ENCODE measurements around the gene PNPLA2.

Gene PNPLA2

GRCh38 chr11:786235-787083, 32.3 kb upstream of the PNPLA2 start:
- DNase-seq: no peak

GRCh38 chr11:787084-787675, 31.5 kb upstream of the PNPLA2 start:
- DNase-seq: no peak

GRCh38 chr11:788009-788640, 30.6 kb upstream of the PNPLA2 start:
- no peak for DNase-seq

GRCh38 chr11:788953-789940, 29.5 kb upstream of the PNPLA2 start:
- DNase-seq: peak; percentile 36

GRCh38 chr11:789943-790342, 28.8 kb upstream of the PNPLA2 start, which contains the start of gene CEND1:
Gene CEND1, minus strand, starts transcription at chr11:790090. Its CDS starts 1,514 bp downstream, at chr11:788576.
- DNase-seq: peak; percentile 64

- DNase-seq: peak; percentile 44
Measured at GRCh38 chr11:790721-791564, 27.8 kb upstream of the PNPLA2 start.

- DNase-seq: no peak
Measured at GRCh38 chr11:791658-792534, 26.8 kb upstream of the PNPLA2 start.

- no peak for DNase-seq
Measured at GRCh38 chr11:792535-792821, 26.2 kb upstream of the PNPLA2 start.

GRCh38 chr11:792873-793272, 25.8 kb upstream of the PNPLA2 start:
- no peak for DNase-seq

- DNase-seq: peak; percentile 56
Measured at GRCh38 chr11:793556-793955, 25.2 kb upstream of the PNPLA2 start.

GRCh38 chr11:794013-794765, 24.5 kb upstream of the PNPLA2 start:
- DNase-seq: no peak

- DNase-seq: peak; percentile 38
Measured at GRCh38 chr11:794766-795633, 23.7 kb upstream of the PNPLA2 start.

GRCh38 chr11:795634-796564, 22.8 kb upstream of the PNPLA2 start:
- DNase-seq: peak; percentile 89

- DNase-seq: peak; percentile 58
Measured at GRCh38 chr11:796565-797295, 22.0 kb upstream of the PNPLA2 start.

GRCh38 chr11:797296-798092, 21.2 kb upstream of the PNPLA2 start:
- DNase-seq: peak; percentile 96

GRCh38 chr11:798093-798713, 20.5 kb upstream of the PNPLA2 start, which contains the start of gene SLC25A22:
Gene SLC25A22, minus strand, starts transcription at chr11:798281. Its CDS starts 3,275 bp downstream, at chr11:795006.
- peak; percentile 91 for DNase-seq
